ENCODE results near the gene PLS3.
"Not testable (repeated sequence)": the region's sequence is repeated elsewhere in the genome, so short reads cannot be mapped to it uniquely, and the experiment has no call there.

PLS3 gene

GRCh38 chrX:115560978-115561604 is at the start of gene PLS3:
Gene PLS3, plus strand, starts transcription at chrX:115561174. Its CDS starts 49,077 bp downstream, at chrX:115610251.
- no peak for DNase-seq

GRCh38 chrX:115518113-115518512 is 42.9 kb upstream of the PLS3 start:
- DNase-seq, result no peak

GRCh38 chrX:115521741-115522140 is 39.2 kb upstream of the PLS3 start:
- no peak for DNase-seq

GRCh38 chrX:115522952-115523351 is 38.0 kb upstream of the PLS3 start:
- no peak for DNase-seq

- DNase-seq, result no peak
These were observed 35.5 kb upstream of the PLS3 start for GRCh38 chrX:115525486-115525885.

- DNase-seq, result no peak
These were observed 29.1 kb upstream of the PLS3 start for GRCh38 chrX:115531818-115532403.

GRCh38 chrX:115533485-115533884 is 27.5 kb upstream of the PLS3 start:
- DNase-seq, result no peak

- no peak for DNase-seq
These were observed 26.6 kb upstream of the PLS3 start for GRCh38 chrX:115534383-115534782.

GRCh38 chrX:115535421-115535820 is 25.6 kb upstream of the PLS3 start:
- no peak for DNase-seq

- DNase-seq, result no peak
These were observed 25.1 kb upstream of the PLS3 start for GRCh38 chrX:115535844-115536243.

GRCh38 chrX:115539841-115540240 is 21.1 kb upstream of the PLS3 start:
- DNase-seq, result no peak

- not testable (repeated sequence) for DNase-seq
These were observed 19.9 kb upstream of the PLS3 start for GRCh38 chrX:115541045-115541444.

- no peak for DNase-seq
These were observed 13.5 kb upstream of the PLS3 start for GRCh38 chrX:115547448-115547847.

- DNase-seq, result no peak
These were observed 12.0 kb upstream of the PLS3 start for GRCh38 chrX:115549008-115549407.

- DNase-seq, result no peak
These were observed 7.8 kb upstream of the PLS3 start for GRCh38 chrX:115553171-115553570.

GRCh38 chrX:115559672-115560071 is 1.3 kb upstream of the PLS3 start:
- DNase-seq, result no peak

- no peak for DNase-seq
These were observed 580 bp upstream of the PLS3 start for GRCh38 chrX:115560211-115560977.

- no peak for DNase-seq
These were observed 868 bp downstream of the PLS3 start for GRCh38 chrX:115561605-115562479.

GRCh38 chrX:115562480-115562847 is 1.5 kb downstream of the PLS3 start:
- no peak for DNase-seq

GRCh38 chrX:115563633-115564162 is 2.7 kb downstream of the PLS3 start:
- no peak for DNase-seq

GRCh38 chrX:115564243-115564642 is 3.3 kb downstream of the PLS3 start:
- DNase-seq, result no peak

GRCh38 chrX:115565888-115566287 is 4.9 kb downstream of the PLS3 start:
- no peak for DNase-seq

- no peak for DNase-seq
These were observed 10.7 kb downstream of the PLS3 start for GRCh38 chrX:115571712-115572111.

Measured in activated CD4-positive, alpha-beta T cell treated with anti-CD3 and anti-CD28 coated beads for 4 hours (primary cell).